Tibial nerve (tissue), 3 donors: Measurements from ENCODE around the gene CYLD.

Experiments
- POLR2A ChIP-seq, 2 donors: fragments of 450-650 bp; IDR thresholded peaks; one replicate each; pipeline ENCODE4 v1.6.1; 2017; ENCODE audit warnings: antibody characterized with exemption in 2 of 2, mild to moderate bottlenecking in 2 of 2, moderate library complexity in 2 of 2
- TF ChIP-seq, protein P1 (sequence below), 5 experiments: fragments of 200-600 bp in 3 of 5; fragments of 450-650 bp in 2 of 5; sonication (generic) in 3 of 5; IDR thresholded peaks; one replicate each; pipeline ENCODE4 v1.5.1; 2016 to 2019; ENCODE audit warnings: antibody characterized with exemption in 5 of 5, mild to moderate bottlenecking in 3 of 5, moderate library complexity in 2 of 5

DNA sequence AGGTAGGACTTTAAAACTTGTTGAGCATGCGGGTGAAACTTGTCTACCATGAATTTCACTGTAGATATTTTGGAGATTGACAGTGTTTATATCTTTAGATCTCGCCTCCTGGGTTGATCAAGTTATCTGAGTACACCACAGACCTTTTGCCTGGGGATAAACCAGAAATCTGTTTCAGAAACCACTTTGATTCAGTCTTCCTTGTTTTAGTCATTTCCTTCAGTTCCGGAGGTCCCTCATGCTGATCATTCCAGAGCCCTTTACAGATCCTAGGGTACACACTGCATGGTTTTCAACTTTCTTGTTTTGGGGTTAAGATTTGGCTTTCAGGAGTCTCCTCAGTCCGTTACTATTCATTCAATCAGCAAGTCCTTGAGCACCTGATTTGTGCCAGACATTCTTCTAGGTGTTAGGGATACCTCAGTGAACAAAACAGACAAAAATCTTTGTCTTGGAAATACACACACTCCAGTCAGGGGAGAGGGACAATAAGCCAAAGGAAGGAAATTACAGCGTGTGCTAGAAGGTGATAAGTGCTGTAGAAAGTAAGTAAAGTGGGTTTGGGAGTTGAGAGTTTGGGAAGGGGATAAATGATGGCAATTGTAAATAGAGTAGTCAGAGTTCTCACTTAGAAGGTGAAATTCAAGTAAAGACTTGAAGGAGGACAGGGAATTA is 36.3 kb upstream of the CYLD start:
- TF ChIP-seq POLR2A (IDR thresholded peaks at IDR 0.05): no peak
- TF ChIP-seq, protein P1, sequence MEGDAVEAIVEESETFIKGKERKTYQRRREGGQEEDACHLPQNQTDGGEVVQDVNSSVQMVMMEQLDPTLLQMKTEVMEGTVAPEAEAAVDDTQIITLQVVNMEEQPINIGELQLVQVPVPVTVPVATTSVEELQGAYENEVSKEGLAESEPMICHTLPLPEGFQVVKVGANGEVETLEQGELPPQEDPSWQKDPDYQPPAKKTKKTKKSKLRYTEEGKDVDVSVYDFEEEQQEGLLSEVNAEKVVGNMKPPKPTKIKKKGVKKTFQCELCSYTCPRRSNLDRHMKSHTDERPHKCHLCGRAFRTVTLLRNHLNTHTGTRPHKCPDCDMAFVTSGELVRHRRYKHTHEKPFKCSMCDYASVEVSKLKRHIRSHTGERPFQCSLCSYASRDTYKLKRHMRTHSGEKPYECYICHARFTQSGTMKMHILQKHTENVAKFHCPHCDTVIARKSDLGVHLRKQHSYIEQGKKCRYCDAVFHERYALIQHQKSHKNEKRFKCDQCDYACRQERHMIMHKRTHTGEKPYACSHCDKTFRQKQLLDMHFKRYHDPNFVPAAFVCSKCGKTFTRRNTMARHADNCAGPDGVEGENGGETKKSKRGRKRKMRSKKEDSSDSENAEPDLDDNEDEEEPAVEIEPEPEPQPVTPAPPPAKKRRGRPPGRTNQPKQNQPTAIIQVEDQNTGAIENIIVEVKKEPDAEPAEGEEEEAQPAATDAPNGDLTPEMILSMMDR (IDR thresholded peaks at IDR 0.05): no peak
